HCT116 (cell line): ENCODE data around the gene MYLK. TPM values are rescaled to one million over a fixed set of nuclear protein-coding genes. Genes with fewer than 3 reads are reported as not detected.

Experiments
- ATAC-seq: fragments of 200-7000 bp; cut with Tn5 transposase; 2 replicates; pipeline ENCODE4 v1.9.1; 2020; ENCODE audit warnings: mild to moderate bottlenecking, moderate library complexity
- BruUV-seq: library from RNA; stranded (reverse); fragments of 400-500 nt; replicated peaks from 2 replicates; lab custom pipeline; 2021; lab: Mats Ljungman, UMichigan
- CTCF ChIA-PET: fragments of 300-600 bp; sonication (Branson Sonifier 250); formaldehyde crosslinking; loops from one replicate; lab custom pipeline; 2021; ENCODE audit warnings: antibody characterized with exemption; lab: Charles Lee
- POLR2A ChIA-PET: fragments of 300-600, 350-600 bp; sonication (Branson Sonifier 250); formaldehyde crosslinking; loops from one replicate; lab custom pipeline; 2021; ENCODE audit warnings: antibody characterized with exemption; lab: Charles Lee
- RAD21 ChIA-PET, 2 experiments: fragments of 300-600 bp; sonication (Branson Sonifier 250); formaldehyde crosslinking; loops; one replicate each; lab custom pipeline; 2023; ENCODE audit warnings: low total read pairs in 2 of 2; ENCODE audit not compliant: uncharacterized antibody in 2 of 2, unreplicated experiment in 2 of 2, low non-redundant PET in 1 of 2; lab: Charles Lee
- DNase-seq: peaks from one replicate; pipeline ENCODE4 v3.0.0-alpha.2; 2010; ENCODE audit warnings: low read depth, low spot score
- H2AFZ ChIP-seq: fragments of 200-600 bp; shearing (Covaris generic), sonication (generic); 2 replicates; pipeline ENCODE4 v1.6.1; 2017; ENCODE audit warnings: low read depth, mixed run types, mixed read lengths, antibody characterized with exemption, low read length; ENCODE audit not compliant: poor library complexity, severe bottlenecking
- H3K27ac ChIP-seq: 2 replicates; pipeline ENCODE4 v1.5.1; 2012; ENCODE audit warnings: low read depth, low read length
- H3K27me3 ChIP-seq: fragments of 200-600 bp; sonication (generic); 2 replicates; pipeline ENCODE4 v1.6.1; 2016; ENCODE audit warnings: mixed run types, low read length, mixed read lengths; ENCODE audit not compliant: insufficient read depth
- H3K36me3 ChIP-seq, 2 experiments: fragments of 200-500 bp in 1 of 2; fragments of 200-600 bp in 1 of 2; sonication (Bioruptor generic) in 1 of 2; sonication (generic) in 1 of 2; 2 replicates each; pipeline versions ENCODE4 v1.5.1 to v1.6.1; 2014 to 2016; ENCODE audit warnings: low read length in 2 of 2, inconsistent platforms in 1 of 2, mixed read lengths in 1 of 2, mixed run types in 1 of 2; ENCODE audit not compliant: insufficient read depth in 2 of 2, control insufficient read depth in 1 of 2
- H3K4me1 ChIP-seq, 2 experiments: fragments of 200-600 bp in 1 of 2; sonication (generic) in 1 of 2; 2 replicates each; pipeline versions ENCODE4 v1.5.1 to v1.6.1; 2012 to 2017; ENCODE audit warnings: low read length in 2 of 2, inconsistent platforms in 1 of 2, mild to moderate bottlenecking in 1 of 2, mixed read lengths in 1 of 2, mixed run types in 1 of 2, moderate library complexity in 1 of 2; ENCODE audit not compliant: insufficient read depth in 2 of 2, control insufficient read depth in 1 of 2
- H3K4me2 ChIP-seq: fragments of 200-600 bp; sonication (generic); 2 replicates; pipeline ENCODE4 v1.6.1; 2017; ENCODE audit warnings: mixed run types, low read length, mixed read lengths
- H3K4me3 ChIP-seq, 2 experiments: fragments of 200-600 bp in 1 of 2; sonication (generic) in 1 of 2; replicated peaks in 1 of 2; 2 replicates each; pipeline ENCODE4 v1.5.1; 2011 to 2016; ENCODE audit warnings: low read length in 2 of 2, control low read depth in 1 of 2, low read depth in 1 of 2, mild to moderate bottlenecking in 1 of 2, mixed read lengths in 1 of 2, mixed run types in 1 of 2
- H3K79me2 ChIP-seq: fragments of 200-600 bp; sonication (generic); 2 replicates; pipeline ENCODE4 v1.6.1; 2017; ENCODE audit warnings: mild to moderate bottlenecking, mixed run types, low read length, moderate library complexity, mixed read lengths; ENCODE audit not compliant: insufficient read depth
- H3K9ac ChIP-seq: fragments of 200-600 bp; sonication (generic); 2 replicates; pipeline ENCODE4 v1.6.1; 2016; ENCODE audit warnings: low read length, mixed read lengths
- H3K9me2 ChIP-seq: fragments of 200-600 bp; sonication (generic), shearing (Covaris generic); 2 replicates; pipeline ENCODE4 v1.6.1; 2017; ENCODE audit warnings: mixed run types, mild to moderate bottlenecking, moderate library complexity; ENCODE audit not compliant: insufficient read depth
- H3K9me3 ChIP-seq, 2 experiments: fragments of 200-500 bp in 1 of 2; fragments of 200-600 bp in 1 of 2; sonication (Bioruptor generic) in 1 of 2; sonication (generic) in 1 of 2; 2 replicates each; pipeline ENCODE4 v1.6.1; 2014 to 2017; ENCODE audit warnings: low read length in 2 of 2, mixed read lengths in 2 of 2, inconsistent platforms in 1 of 2, low read depth in 1 of 2, mild to moderate bottlenecking in 1 of 2, mixed run types in 1 of 2, moderate library complexity in 1 of 2; ENCODE audit not compliant: control insufficient read depth in 1 of 2, insufficient read depth in 1 of 2
- H4K20me1 ChIP-seq: fragments of 200-600 bp; sonication (generic), shearing (Covaris generic); 2 replicates; pipeline ENCODE4 v1.6.1; 2017; ENCODE audit warnings: mixed run types, mild to moderate bottlenecking, moderate library complexity; ENCODE audit not compliant: insufficient read depth
- CEBPB ChIP-seq: IDR thresholded peaks from 2 replicates; pipeline ENCODE4 v1.6.1; 2012; ENCODE audit warnings: low read depth
- ELF1 ChIP-seq: IDR thresholded peaks from 2 replicates; pipeline ENCODE4 v1.6.1; 2012; ENCODE audit warnings: low read depth, borderline replicate concordance
- FOSL1 ChIP-seq: IDR thresholded peaks from 2 replicates; pipeline ENCODE4 v1.6.1; 2012; ENCODE audit warnings: low read depth
- JUND ChIP-seq: IDR thresholded peaks from 2 replicates; pipeline ENCODE4 v1.6.1; 2012
- MAX ChIP-seq: IDR thresholded peaks from 2 replicates; pipeline ENCODE4 v1.6.1; 2012
- POLR2AphosphoS5 ChIP-seq: IDR thresholded peaks from 2 replicates; pipeline ENCODE4 v1.6.1; 2011; ENCODE audit warnings: mild to moderate bottlenecking, low read depth, low read length, moderate library complexity
- RAD21 ChIP-seq: IDR thresholded peaks from 2 replicates; pipeline ENCODE4 v1.6.1; 2012; ENCODE audit warnings: low read depth, mild to moderate bottlenecking
- REST ChIP-seq: IDR thresholded peaks from 2 replicates; pipeline ENCODE4 v1.6.1; 2012; ENCODE audit warnings: low read depth
- SIN3A ChIP-seq: IDR thresholded peaks from 2 replicates; pipeline ENCODE4 v1.6.1; 2012; ENCODE audit warnings: low read depth
- SP1 ChIP-seq: IDR thresholded peaks from 2 replicates; pipeline ENCODE4 v1.6.1; 2012; ENCODE audit warnings: low read depth
- SRF ChIP-seq: IDR thresholded peaks from 2 replicates; pipeline ENCODE4 v1.6.1; 2012; ENCODE audit warnings: low read depth
- TCF7L2 ChIP-seq: IDR thresholded peaks from 2 replicates; pipeline ENCODE4 v1.7.0; 2011; ENCODE audit warnings: borderline replicate concordance, inconsistent platforms; ENCODE audit not compliant: insufficient read depth, insufficient read length; ENCODE audit errors: extremely low read depth
- YY1 ChIP-seq: IDR thresholded peaks from 2 replicates; pipeline ENCODE4 v1.6.1; 2011; ENCODE audit warnings: low read length, low read depth, moderate library complexity, mild to moderate bottlenecking; ENCODE audit not compliant: insufficient replicate concordance; ENCODE audit errors: extremely low read depth
- ZFX ChIP-seq: fragments of 450-650 bp; IDR thresholded peaks from 2 replicates; pipeline ENCODE4 v1.6.1; 2017
- ZNF274 ChIP-seq: fragments of 200-500 bp; sonication (Bioruptor generic); IDR thresholded peaks from 2 replicates; pipeline ENCODE4 v1.6.1; 2014; ENCODE audit warnings: mild to moderate bottlenecking, low read depth, low read length, inconsistent platforms
- intact Hi-C: fragments of 100-400 bp; cut with micrococcal nuclease; formaldehyde crosslinking; loops from 2 replicates; pipeline ENCODE4 v1.10.0; 2022
- total RNA-seq: library from RNA; stranded (reverse); gene quantifications from one replicate; pipeline ENCODE4 v1.2.1, GENCODE V29; 2021; ENCODE audit not compliant: unreplicated experiment

Gene MYLK
- total RNA-seq, 1 experiment from 2014 or later = 3.8 TPM

DNA sequence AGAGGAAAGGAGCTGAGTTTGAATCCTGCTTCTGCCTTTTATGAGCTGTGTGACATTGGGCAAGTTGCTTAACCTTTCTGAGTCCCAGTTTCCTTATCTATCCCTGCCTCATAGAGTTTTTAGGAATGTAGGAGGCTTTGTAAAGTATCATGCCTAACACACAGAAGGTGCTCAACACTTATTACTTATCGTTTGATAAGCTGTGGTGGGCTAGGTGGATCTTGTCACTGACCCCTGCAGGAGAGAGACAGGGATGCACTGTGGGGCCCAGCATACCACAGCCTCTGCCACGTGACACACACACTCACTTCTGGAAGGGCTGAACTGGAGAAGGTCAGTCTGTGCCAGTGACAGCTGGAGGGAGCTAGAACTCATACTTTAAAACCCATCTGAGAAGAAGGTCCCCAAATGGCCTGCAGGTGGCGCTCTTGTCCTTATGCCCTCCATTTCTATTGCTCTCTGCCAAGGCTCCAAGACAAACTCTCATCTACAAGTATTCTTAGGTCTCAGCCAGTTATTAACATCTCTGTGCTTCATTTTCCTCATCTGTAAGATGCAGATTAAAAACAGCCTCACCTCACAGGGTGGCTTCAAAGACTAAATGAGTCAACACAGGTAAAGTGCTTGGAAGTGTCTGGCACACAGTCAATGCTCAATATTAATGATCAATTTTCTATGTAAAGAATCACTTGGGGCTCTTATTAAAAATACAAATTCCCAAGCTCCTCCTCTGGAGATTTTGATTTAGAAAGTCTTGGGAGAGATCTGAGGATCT, 241.8 kb downstream of the MYLK start (continued):
- no peak for TF ChIP-seq REST
- peak; percentile 22; the same call in 1 of the 2 replicates for TF ChIP-seq SP1
- TF ChIP-seq ZFX = no peak
- no peak for TF ChIP-seq ELF1
- TF ChIP-seq SIN3A = no peak
- TF ChIP-seq CEBPB = no peak
- no peak for TF ChIP-seq SRF
- no peak for TF ChIP-seq JUND
- no peak for TF ChIP-seq ZNF274
- TF ChIP-seq RAD21 = peak; percentile 84
- TF ChIP-seq, all 23 proteins: peak for 7

- H3K9me3 ChIP-seq = no peaks in the 10 kb centered on the region
- DNase-seq (no peak), ATAC-seq (no peak)
- H2AFZ ChIP-seq = no peak overlapping the region
- no peak overlapping the region for H3K4me2 ChIP-seq
- H3K36me3 ChIP-seq = no peaks in the 10 kb centered on the region
- H3K27me3 ChIP-seq = no peaks in the 10 kb centered on the region
- peaks cover 0 to 17% of the 10 kb centered on the region in 2 experiments; a peak in 3 of 4 replicates for H3K4me1 ChIP-seq
- H3K27ac ChIP-seq = no peak overlapping the region
- H3K79me2 ChIP-seq = no peaks in the 10 kb centered on the region
- POLR2A ChIA-PET = no interaction called here
- CTCF ChIA-PET = interaction anchor here (1.0 to 3.4 kb wide), 15 partner anchors 9 to 826 kb away, joined by 3 to 49 read pairs (median 6); no protein-coding TSS in a partner anchor
- H3K9me2 ChIP-seq = no peaks in the 10 kb centered on the region
- no TSS peak for BruUV-seq
- H3K9ac ChIP-seq = no peak overlapping the region
- H4K20me1 ChIP-seq = no peaks in the 10 kb centered on the region
- RAD21 ChIA-PET = interaction anchor here in 1 of 2 experiments (0.6 to 0.9 kb wide), 2 partner anchors 82 to 723 kb away, joined by 3 to 4 read pairs; no protein-coding TSS in a partner anchor
- intact Hi-C loops = loop anchor here (10.0 kb wide), 1 partner anchor 913 kb away; no protein-coding TSS in a partner anchor
- H3K4me3 ChIP-seq = no peak overlapping the region
- TF ChIP-seq JUND = no peak
- TF ChIP-seq TCF7L2 = no peak
- no peak for TF ChIP-seq ZFX
- no peak for TF ChIP-seq POLR2AphosphoS5
- TF ChIP-seq MAX = no peak
- TF ChIP-seq FOSL1 = no peak
- no peak for TF ChIP-seq REST
- TF ChIP-seq ELF1 = no peak
- no peak for TF ChIP-seq ZNF274
- TF ChIP-seq YY1 = no peak
These were observed 242.6 kb downstream of the MYLK start for GRCh38 chr3:123641505-123641904.
